GM12892 (cell line): ENCODE data around the gene DUS3L.

ENCODE experiments used
- POLR2A ChIP-seq: IDR thresholded peaks from 2 replicates; pipeline ENCODE4 v1.6.1; 2011; ENCODE audit warnings: low read depth, low read length, control low read depth
- POLR2AphosphoS5 ChIP-seq: IDR thresholded peaks from 2 replicates; pipeline ENCODE4 v1.6.1; 2011; ENCODE audit warnings: low read depth, low read length, control low read depth

DNA sequence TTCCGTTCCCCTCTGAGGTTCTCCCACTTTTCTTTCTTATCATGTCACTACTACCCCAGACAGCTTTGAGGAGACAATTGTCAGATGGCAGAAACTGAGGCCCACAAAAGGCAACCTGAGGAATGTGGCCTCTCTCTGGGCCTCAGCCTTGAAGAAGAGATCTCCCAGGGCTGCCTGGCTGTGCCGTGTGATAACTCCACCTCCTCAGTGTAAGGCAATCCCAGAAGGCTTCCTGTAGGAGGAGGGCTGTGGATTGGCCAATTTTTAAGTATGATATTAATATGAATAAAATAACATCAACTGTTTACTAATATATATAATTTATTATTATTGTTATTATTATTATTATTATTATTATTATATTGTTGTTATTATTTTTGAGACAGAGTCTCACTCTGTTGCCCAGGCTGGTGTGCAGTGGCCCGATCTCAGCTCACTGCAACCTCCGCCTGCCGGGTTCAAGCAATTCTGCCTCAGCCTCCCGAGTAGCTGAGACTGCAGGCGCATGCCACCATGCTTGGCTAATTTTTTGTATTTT lies 4.5 kb upstream of the DUS3L start:
- TF ChIP-seq POLR2AphosphoS5 (no peak), POLR2A (no peak)
